HG03521 (cell line): ENCODE data around the gene PTGER2.

ENCODE experiments used
- ATAC-seq: cut with Tn5 transposase; IDR thresholded peaks from one replicate; pipeline ENCODE4 v1.9.1; 2021; ENCODE audit warnings: mild to moderate bottlenecking, moderate library complexity; ENCODE audit not compliant: unreplicated experiment

Gene PTGER2

DNA sequence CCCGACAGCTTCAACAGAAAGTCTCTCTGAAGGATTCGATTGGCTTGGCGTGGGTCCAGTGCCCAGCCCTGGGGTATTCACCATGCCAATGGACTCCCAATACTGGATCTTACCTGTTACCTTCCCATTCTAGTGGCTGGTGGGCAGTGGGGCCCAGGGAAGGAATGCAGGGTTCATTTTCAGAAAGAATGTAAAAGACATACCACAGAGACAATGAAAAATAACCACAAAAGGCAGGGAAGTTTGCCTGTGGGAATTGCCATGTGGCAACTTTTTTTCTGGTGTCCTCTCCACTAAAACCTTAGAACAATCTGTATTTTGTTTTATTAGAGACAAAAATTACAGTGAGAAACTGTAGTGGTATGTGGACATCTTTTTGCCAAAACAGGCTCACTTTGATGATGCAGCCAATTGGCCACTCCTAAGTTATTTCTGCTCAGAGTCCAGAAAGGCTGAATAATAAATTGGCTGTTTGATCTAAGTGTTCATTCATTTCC, 55.2 kb downstream of the PTGER2 start:
- no peak for ATAC-seq

DNA sequence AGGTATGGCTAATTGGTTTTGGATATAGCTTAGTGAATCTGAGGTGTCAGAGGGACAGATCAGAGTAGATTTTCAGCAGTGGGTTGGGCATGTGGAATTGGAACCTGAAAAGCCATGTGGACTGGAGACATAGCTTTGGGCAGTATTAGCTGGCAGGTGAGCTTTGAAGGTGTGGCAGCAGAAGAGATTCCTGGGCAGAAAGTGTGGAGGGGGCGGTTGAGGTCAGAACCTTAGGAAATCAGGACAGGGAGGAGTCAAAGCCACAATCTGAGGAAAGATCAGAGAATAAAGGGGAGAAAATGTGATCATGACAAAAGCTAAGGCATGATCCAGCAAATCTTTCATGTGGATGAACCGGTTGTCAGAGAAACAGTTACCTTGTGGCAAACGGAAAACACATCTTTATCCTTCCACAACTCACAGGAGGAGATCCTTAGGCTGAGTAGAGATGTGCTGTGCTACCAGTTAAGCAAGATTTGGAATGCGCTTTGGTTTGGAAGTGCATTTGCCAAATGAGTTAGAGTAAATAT, 56.4 kb downstream of the PTGER2 start:
- no peak for ATAC-seq

- no peak for ATAC-seq
Measured at GRCh38 chr14:52377940-52378339, 63.8 kb downstream of the PTGER2 start.
